MM.1S (cell line): Measurements from ENCODE around the gene ZNF726.

Experiments used
- EZH2 ChIP-seq: fragments of 300-600 bp; sonication (generic); optimal IDR thresholded peaks from 2 replicates; pipeline ENCODE3; 2017; ENCODE audit warnings: low read depth, mild to moderate bottlenecking, antibody characterized with exemption, low read length, mixed read lengths
- EZH2phosphoT487 ChIP-seq: fragments of 300-600 bp; sonication (generic); IDR thresholded peaks from 2 replicates; pipeline ENCODE4 v1.6.1; 2018; ENCODE audit warnings: antibody characterized with exemption, low read length
- TF ChIP-seq, protein P1 (sequence below): fragments of 300-600 bp; sonication (generic); IDR thresholded peaks from 2 replicates; pipeline ENCODE4 v1.5.1; 2016; ENCODE audit warnings: antibody characterized with exemption, low read length, mixed read lengths

- TF ChIP-seq EZH2 (no peak), EZH2phosphoT487 (no peak)
- TF ChIP-seq, protein P1, sequence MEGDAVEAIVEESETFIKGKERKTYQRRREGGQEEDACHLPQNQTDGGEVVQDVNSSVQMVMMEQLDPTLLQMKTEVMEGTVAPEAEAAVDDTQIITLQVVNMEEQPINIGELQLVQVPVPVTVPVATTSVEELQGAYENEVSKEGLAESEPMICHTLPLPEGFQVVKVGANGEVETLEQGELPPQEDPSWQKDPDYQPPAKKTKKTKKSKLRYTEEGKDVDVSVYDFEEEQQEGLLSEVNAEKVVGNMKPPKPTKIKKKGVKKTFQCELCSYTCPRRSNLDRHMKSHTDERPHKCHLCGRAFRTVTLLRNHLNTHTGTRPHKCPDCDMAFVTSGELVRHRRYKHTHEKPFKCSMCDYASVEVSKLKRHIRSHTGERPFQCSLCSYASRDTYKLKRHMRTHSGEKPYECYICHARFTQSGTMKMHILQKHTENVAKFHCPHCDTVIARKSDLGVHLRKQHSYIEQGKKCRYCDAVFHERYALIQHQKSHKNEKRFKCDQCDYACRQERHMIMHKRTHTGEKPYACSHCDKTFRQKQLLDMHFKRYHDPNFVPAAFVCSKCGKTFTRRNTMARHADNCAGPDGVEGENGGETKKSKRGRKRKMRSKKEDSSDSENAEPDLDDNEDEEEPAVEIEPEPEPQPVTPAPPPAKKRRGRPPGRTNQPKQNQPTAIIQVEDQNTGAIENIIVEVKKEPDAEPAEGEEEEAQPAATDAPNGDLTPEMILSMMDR, result no peak
Measured at GRCh38 chr19:23908165-23908564, 6.5 kb upstream of the ZNF726 start.
